G401.6 (cell line): ENCODE results near the gene ITGBL1.

Source experiments
- FAIRE-seq: peaks from 2 replicates; lab custom pipeline; 2012; peaks lifted over from hg19 to GRCh38; lab: Jason Lieb, UNC

The ITGBL1 gene

GRCh38 chr13:101755228-101755887 is 302.9 kb downstream of the ITGBL1 start:
- no peak for FAIRE-seq

GRCh38 chr13:101757446-101758039 is 305.1 kb downstream of the ITGBL1 start:
- FAIRE-seq = no peak

- no peak for FAIRE-seq
These were observed 310.7 kb downstream of the ITGBL1 start for GRCh38 chr13:101763191-101763590.
